Measurements from ENCODE around the gene ACVR1C.

- TF ChIP-seq PATZ1 (CRISPR knock-in tag; IDR thresholded peaks at IDR 0.05; ENCODE audit: borderline replicate concordance) (no peak), RARB (CRISPR knock-in tag; IDR thresholded peaks at IDR 0.05) (no peak), SNAI2 (CRISPR knock-in tag; IDR thresholded peaks at IDR 0.05) (no peak), ZNF70 (CRISPR knock-in tag; IDR thresholded peaks at IDR 0.05) (no peak), CREB5 (CRISPR knock-in tag; IDR thresholded peaks at IDR 0.05; ENCODE audit: low read depth) (no peak), CSDC2 (CRISPR knock-in tag; IDR thresholded peaks at IDR 0.05) (no peak), ESRRG (CRISPR knock-in tag; IDR thresholded peaks at IDR 0.05) (no peak)
These were observed 138.7 kb downstream of the ACVR1C start for GRCh38 chr2:157489983-157490382.
